GM23338 (cell line): ENCODE measurements around the gene GAB1. TPM values are rescaled to one million over a fixed set of nuclear protein-coding genes. Genes with fewer than 3 reads are reported as not detected.

ENCODE experiments used
- ATAC-seq: fragments of 200-7000 bp; cut with Tn5 transposase; 3 replicates; pipeline ENCODE4 v1.9.1; 2020
- DNase-seq: peaks from one replicate; pipeline ENCODE4 v3.0.0-alpha.2; 2015; ENCODE audit warnings: low spot score
- H2AFZ ChIP-seq: fragments of 200-600 bp; sonication (generic); 2 replicates; pipeline ENCODE4 v1.8.0; 2016; ENCODE audit warnings: antibody characterized with exemption, mild to moderate bottlenecking, moderate library complexity
- H3F3A ChIP-seq: fragments of 200-600 bp; sonication (generic); replicated peaks from 2 replicates; pipeline ENCODE4 v1.8.0; 2017; ENCODE audit warnings: antibody characterized with exemption, mixed run types, low read depth
- H3K27ac ChIP-seq: fragments of 200-600 bp; sonication (generic); 2 replicates; pipeline ENCODE4 v1.6.1; 2016; ENCODE audit warnings: low read depth
- H3K27me3 ChIP-seq: fragments of 200-600 bp; sonication (generic); 2 replicates; pipeline ENCODE4 v1.8.0; 2016; ENCODE audit warnings: mild to moderate bottlenecking, mixed run types, moderate library complexity; ENCODE audit not compliant: insufficient read depth
- H3K36me3 ChIP-seq: fragments of 200-600 bp; sonication (generic); 2 replicates; pipeline ENCODE4 v1.8.0; 2016; ENCODE audit warnings: mild to moderate bottlenecking; ENCODE audit not compliant: insufficient read depth
- H3K4me1 ChIP-seq: fragments of 200-600 bp; sonication (generic); 2 replicates; pipeline ENCODE4 v1.8.0; 2016; ENCODE audit warnings: mild to moderate bottlenecking, moderate library complexity; ENCODE audit not compliant: insufficient read depth
- H3K4me2 ChIP-seq: fragments of 200-600 bp; sonication (generic); 2 replicates; pipeline ENCODE4 v1.7.1; 2017; ENCODE audit warnings: mixed run types
- H3K4me3 ChIP-seq: fragments of 200-600 bp; sonication (generic); 2 replicates; pipeline ENCODE4 v1.6.1; 2016; ENCODE audit warnings: mixed run types
- H3K79me2 ChIP-seq: fragments of 200-600 bp; sonication (generic); replicated peaks from 2 replicates; pipeline ENCODE4 v1.8.0; 2017; ENCODE audit warnings: mild to moderate bottlenecking; ENCODE audit not compliant: insufficient read depth
- H3K9me2 ChIP-seq: fragments of 200-600 bp; sonication (generic); 2 replicates; pipeline ENCODE4 v1.8.0; 2017; ENCODE audit not compliant: insufficient read depth
- H4K20me1 ChIP-seq: fragments of 200-600 bp; sonication (generic); replicated peaks from 2 replicates; pipeline ENCODE4 v1.8.0; 2017; ENCODE audit warnings: mild to moderate bottlenecking; ENCODE audit not compliant: insufficient read depth
- H3K27ac Mint-ChIP-seq: 2 replicates; pipeline ENCODE4 v1.8.0; 2020; ENCODE audit warnings: inconsistent platforms, mild to moderate bottlenecking, moderate library complexity, mixed read lengths
- H3K27me3 Mint-ChIP-seq: 3 replicates; pipeline ENCODE4 v1.8.0; 2022; ENCODE audit warnings: low read depth, mild to moderate bottlenecking, moderate library complexity, mixed read lengths, inconsistent platforms; ENCODE audit not compliant: insufficient read depth, poor library complexity
- H3K36me3 Mint-ChIP-seq: 3 replicates; pipeline ENCODE4 v1.8.0; 2021; ENCODE audit warnings: low read depth, mild to moderate bottlenecking, inconsistent platforms, moderate library complexity, mixed read lengths
- H3K4me1 Mint-ChIP-seq: 3 replicates; pipeline ENCODE4 v1.8.0; 2020; ENCODE audit warnings: mild to moderate bottlenecking, inconsistent platforms, mixed read lengths
- H3K4me3 Mint-ChIP-seq: 3 replicates; pipeline ENCODE4 v1.8.0; 2021; ENCODE audit warnings: moderate library complexity, mild to moderate bottlenecking, inconsistent platforms, mixed read lengths
- H3K9me3 Mint-ChIP-seq: 3 replicates; pipeline ENCODE4 v1.8.0; 2020; ENCODE audit warnings: moderate library complexity, mild to moderate bottlenecking, inconsistent platforms, mixed read lengths
- CREB1 ChIP-seq: fragments of 250-450 bp; sonication (Bioruptor Pico); IDR thresholded peaks from 2 replicates; pipeline ENCODE4 v1.5.0; 2020; ENCODE audit warnings: low read depth, mild to moderate bottlenecking, moderate library complexity
- ETS1 ChIP-seq: IDR thresholded peaks from 2 replicates; pipeline ENCODE4 v1.6.1; 2016; ENCODE audit warnings: antibody characterized with exemption
- JUNB ChIP-seq: IDR thresholded peaks from one replicate; pipeline ENCODE4 v1.6.1; 2016; ENCODE audit warnings: antibody characterized with exemption; ENCODE audit not compliant: unreplicated experiment
- POLR2AphosphoS5 ChIP-seq: IDR thresholded peaks from 2 replicates; pipeline ENCODE4 v1.6.1; 2016; ENCODE audit warnings: antibody characterized with exemption, low read depth
- REST ChIP-seq: IDR thresholded peaks from one replicate; pipeline ENCODE4 v1.6.1; 2018; ENCODE audit warnings: antibody characterized with exemption; ENCODE audit not compliant: unreplicated experiment
- STAT1 ChIP-seq: IDR thresholded peaks from one replicate; pipeline ENCODE4 v1.6.1; 2016; ENCODE audit warnings: antibody characterized with exemption; ENCODE audit not compliant: unreplicated experiment
- ZNF331 ChIP-seq: fragments of 250-450 bp; sonication (Bioruptor Pico); IDR thresholded peaks from 2 replicates; pipeline ENCODE4 v1.5.0; 2020; ENCODE audit warnings: low read depth, mild to moderate bottlenecking, moderate library complexity
- polyA plus RNA-seq: library from polyadenylated mRNA; unstranded; fragments of >200 nt; fragmentation: Nextera tagmentation; extraction: Ambion mirVana; gene quantifications from 2 replicates; pipeline ENCODE4 v1.2.1, GENCODE V29; 2016
- total RNA-seq: library from RNA; depleted of rRNA; stranded (reverse); fragments of >200 nt; shearing (Covaris generic); gene quantifications from 2 replicates; pipeline ENCODE4 v1.2.3, GENCODE V29; 2014

GAB1 gene
- total and polyA plus RNA-seq, 2 experiments from 2014 or later: 4.0 to 18.4 TPM

GRCh38 chr4:143417679-143418403, 81.2 kb downstream of the GAB1 start:
- no peak overlapping the region for H3K27ac ChIP-seq
- H3K36me3 ChIP-seq: no peaks in the 10 kb centered on the region
- no peak overlapping the region for H3K4me3 ChIP-seq
- 0 out of 2 replicates have a peak, but pooled peaks cover 7% of the 10 kb centered on the region for H3K79me2 ChIP-seq
- no peak overlapping the region for H2AFZ ChIP-seq
- ATAC-seq: no peak
- no peaks in the 10 kb centered on the region for H3K4me1 ChIP-seq
- H3K9me2 ChIP-seq: no peaks in the 10 kb centered on the region
- no peak for DNase-seq
- H3F3A ChIP-seq: no peaks in the 10 kb centered on the region
- Mint-ChIP-seq H3K27ac (0 out of 2 replicates have a peak overlapping the region, but pooled peaks have one; percentile 23), H3K27me3 (no peaks in the 10 kb centered on the region), H3K4me3 (no peak overlapping the region), H3K4me1 (peaks cover 8% of the 10 kb centered on the region; the same call in 2 of the 3 replicates), H3K36me3 (peaks cover 8% of the 10 kb centered on the region), H3K9me3 (no peaks in the 10 kb centered on the region)
- no peaks in the 10 kb centered on the region for H3K27me3 ChIP-seq
- TF ChIP-seq REST: no peak
- H4K20me1 ChIP-seq: no peaks in the 10 kb centered on the region
- H3K4me2 ChIP-seq: no peak overlapping the region

- Mint-ChIP-seq H3K4me1 (peaks cover 8% of the 10 kb centered on the region; the same call in 2 of the 3 replicates), H3K9me3 (no peaks in the 10 kb centered on the region), H3K27ac (no peak overlapping the region), H3K4me3 (no peak overlapping the region), H3K27me3 (no peaks in the 10 kb centered on the region), H3K36me3 (peaks cover 8% of the 10 kb centered on the region)
- H3K79me2 ChIP-seq: no peaks in the 10 kb centered on the region
- H2AFZ ChIP-seq: no peak overlapping the region
- ATAC-seq (no peak), DNase-seq (no peak)
- no peaks in the 10 kb centered on the region for H3F3A ChIP-seq
- H3K27ac ChIP-seq: no peak overlapping the region
- H3K4me2 ChIP-seq: no peak overlapping the region
- H3K4me1 ChIP-seq: no peaks in the 10 kb centered on the region
- H3K4me3 ChIP-seq: no peak overlapping the region
- H4K20me1 ChIP-seq: no peaks in the 10 kb centered on the region
- no peaks in the 10 kb centered on the region for H3K27me3 ChIP-seq
- H3K36me3 ChIP-seq: no peaks in the 10 kb centered on the region
- no peaks in the 10 kb centered on the region for H3K9me2 ChIP-seq
- no peak for TF ChIP-seq CREB1 (CRISPR knock-in tag)
- TF ChIP-seq JUNB: no peak
- TF ChIP-seq STAT1: no peak
- TF ChIP-seq ZNF331 (CRISPR knock-in tag): no peak
- no peak for TF ChIP-seq REST
- TF ChIP-seq ETS1: no peak
- TF ChIP-seq POLR2AphosphoS5: no peak
Observed at GRCh38 chr4:143420227-143420626, 83.6 kb downstream of the GAB1 start.
